Epithelial cell of proximal tubule (primary cell): ENCODE results near the gene RER1. TPM values are rescaled to one million over a fixed set of nuclear protein-coding genes. Genes with fewer than 3 reads are reported as not detected.

ENCODE experiments used
- DNase-seq: peaks from one replicate; pipeline ENCODE4 v3.0.0-alpha.2; 2011; ENCODE audit warnings: low read depth
- H3K4me3 ChIP-seq: 2 replicates; pipeline ENCODE4 v1.5.1; 2011; ENCODE audit warnings: low read depth, mild to moderate bottlenecking, low read length
- CTCF ChIP-seq: conservative IDR thresholded peaks from 2 replicates; pipeline ENCODE4 v1.5.1; 2012; ENCODE audit warnings: low read depth, mild to moderate bottlenecking, low read length
- total RNA-seq: library from RNA; depleted of rRNA; stranded (reverse); fragments of >200 nt; gene quantifications from 2 replicates; pipeline ENCODE4 v1.2.3, GENCODE V29; 2015

RER1 gene
- total RNA-seq, 1 donor from 2014 or later: 185 TPM

GRCh38 chr1:2409745-2410144 lies 18.1 kb downstream of the RER1 start:
- DNase-seq: no peak
- TF ChIP-seq CTCF: no peak
- no peak overlapping the region for H3K4me3 ChIP-seq

- DNase-seq: no peak
- peak overlapping the region; percentile 93 for H3K4me3 ChIP-seq
- no peak for TF ChIP-seq CTCF
These were observed 20.3 kb downstream of the RER1 start for GRCh38 chr1:2411801-2412394.

- H3K4me3 ChIP-seq: peak within 1 kb of the TSS; percentile 93
- TF ChIP-seq CTCF: no peak
- DNase-seq: no peak
These were observed 20.7 kb downstream of the RER1 start, which contains the start of gene PEX10 for GRCh38 chr1:2412395-2412772. TSS of gene PEX10 (minus strand) at chr1:2412564. CDS start at chr1:2412502, 62 bp downstream.

GRCh38 chr1:2412773-2413494 lies 21.3 kb downstream of the RER1 start:
- H3K4me3 ChIP-seq: peak overlapping the region; percentile 75
- no peak for DNase-seq
- no peak for TF ChIP-seq CTCF

GRCh38 chr1:2413495-2414296 lies 22.1 kb downstream of the RER1 start:
- H3K4me3 ChIP-seq: peak overlapping the region; percentile 75
- DNase-seq: no peak
- TF ChIP-seq CTCF: no peak

GRCh38 chr1:2414297-2414958 lies 22.8 kb downstream of the RER1 start:
- peak; percentile 86 for TF ChIP-seq CTCF
- DNase-seq: no peak
- peak overlapping the region; percentile 75 for H3K4me3 ChIP-seq
